GM21717 (cell line): ENCODE data around the gene RBP5.

Experiments
- ATAC-seq: cut with Tn5 transposase; IDR thresholded peaks from one replicate; pipeline ENCODE4 v1.9.1; 2021; ENCODE audit warnings: mild to moderate bottlenecking, moderate library complexity; ENCODE audit not compliant: unreplicated experiment

The RBP5 gene

DNA sequence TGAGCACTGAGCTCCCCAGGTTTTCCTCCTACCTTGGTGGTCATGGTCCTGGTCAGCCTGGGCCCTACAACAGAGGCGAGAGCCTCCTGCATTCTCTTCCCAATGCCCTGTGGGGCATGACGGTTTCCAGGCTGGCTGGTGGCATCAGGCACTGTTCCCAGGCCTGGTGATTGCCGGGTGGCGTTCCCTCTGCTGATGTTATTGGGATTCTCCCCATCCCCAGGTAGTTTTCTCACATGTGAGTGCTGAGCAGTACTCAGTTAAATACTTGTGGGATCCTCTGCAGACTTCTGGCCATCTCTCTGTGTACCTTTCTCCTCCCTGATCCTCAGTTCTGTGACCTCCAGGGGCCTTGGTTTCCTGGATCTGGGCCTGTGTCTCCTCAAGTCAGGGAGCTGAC, 52.2 kb downstream of the RBP5 start:
- no peak for ATAC-seq

DNA sequence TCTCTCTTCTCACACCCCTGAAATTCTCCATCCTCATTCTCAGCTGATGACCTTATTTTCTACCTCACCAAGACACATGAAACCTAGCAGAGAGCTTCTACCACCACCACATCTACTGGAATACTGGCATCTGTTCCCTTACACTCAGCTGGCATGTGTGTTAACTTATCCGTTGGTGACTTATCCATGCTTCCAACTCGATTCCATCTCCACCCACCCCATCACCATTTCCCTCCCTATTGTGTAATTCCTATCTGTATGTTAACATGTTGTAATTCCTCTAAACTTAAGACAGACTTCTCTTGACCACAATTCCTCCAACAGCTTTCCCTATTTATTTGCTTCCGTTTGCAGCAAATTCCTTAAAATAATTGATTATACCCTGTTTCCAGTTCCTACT, 52.8 kb downstream of the RBP5 start:
- ATAC-seq, result no peak

DNA sequence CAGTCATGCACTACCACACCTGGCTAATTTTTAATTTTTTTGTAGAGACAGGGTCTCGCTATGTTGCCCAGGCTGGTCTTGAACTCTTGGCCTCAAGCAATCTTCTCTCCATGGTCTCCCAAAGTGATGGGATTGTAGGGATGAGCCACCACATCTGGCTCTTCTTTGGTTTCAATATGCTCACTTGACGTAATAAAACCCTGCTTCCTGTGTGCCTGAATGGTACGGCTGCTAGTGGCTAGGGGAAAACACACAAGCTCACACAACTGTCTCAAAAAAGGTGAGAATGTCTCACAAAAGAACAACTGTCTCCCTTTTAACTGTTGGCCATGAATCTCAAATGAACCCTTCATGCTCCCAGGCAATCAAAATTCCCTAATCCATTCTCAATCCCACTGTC, 53.2 kb downstream of the RBP5 start:
- no peak for ATAC-seq

DNA sequence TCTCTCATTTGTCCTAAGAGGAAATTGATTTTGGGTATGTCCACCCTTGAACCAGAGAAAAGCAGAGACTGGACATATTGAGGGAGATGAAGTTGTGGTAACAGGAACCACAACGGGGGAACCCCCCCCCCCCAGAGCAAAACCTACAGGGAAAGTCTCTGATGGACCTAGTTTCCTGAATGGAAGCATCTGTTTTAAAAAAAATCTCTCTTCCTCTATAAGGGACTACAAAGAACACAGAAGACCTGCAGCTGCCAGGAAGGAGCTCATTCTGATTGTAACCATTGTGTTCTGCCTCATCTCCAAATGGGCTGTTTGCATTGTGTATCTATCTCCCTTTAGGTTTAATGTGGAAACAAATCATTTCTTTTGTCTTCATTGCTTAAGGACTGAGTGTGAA, 54.7 kb downstream of the RBP5 start:
- ATAC-seq, result no peak
